Skeletal muscle cell (primary cell): ENCODE data around the gene ATAD3C.
"Not testable (repeated sequence)": the region's sequence is repeated elsewhere in the genome, so short reads cannot be mapped to it uniquely, and the experiment has no call there.

Experiments
- DNase-seq: peaks from one replicate; pipeline ENCODE4 v3.0.0-alpha.2; 2010; ENCODE audit warnings: low read depth
- H3K4me3 ChIP-seq: 2 replicates; pipeline ENCODE4 v1.5.1; 2011; ENCODE audit warnings: low read depth, mild to moderate bottlenecking, control low read depth, low read length, moderate library complexity

ATAD3C gene

DNA sequence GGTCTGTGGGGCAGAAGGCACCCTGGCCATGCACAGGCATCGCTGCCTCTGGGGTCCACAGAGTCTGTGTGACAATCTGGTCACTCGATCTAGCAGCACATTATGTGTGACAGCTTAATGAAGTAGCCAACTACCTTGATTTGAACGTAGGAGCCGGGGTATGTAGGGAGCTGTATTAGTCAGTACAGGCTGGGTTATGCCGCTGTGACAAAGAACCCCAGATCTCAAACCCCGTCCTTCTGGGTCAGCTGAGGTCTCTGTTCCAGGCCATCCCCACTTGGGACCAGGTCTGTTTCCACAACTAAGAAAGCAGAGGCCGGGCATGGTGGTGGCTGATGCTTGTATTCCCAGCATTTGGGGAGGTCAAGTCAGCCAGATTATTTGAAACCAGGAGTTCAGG is 13.8 kb downstream of the ATAD3C start:
- DNase-seq: no peak
- no peak overlapping the region for H3K4me3 ChIP-seq

DNA sequence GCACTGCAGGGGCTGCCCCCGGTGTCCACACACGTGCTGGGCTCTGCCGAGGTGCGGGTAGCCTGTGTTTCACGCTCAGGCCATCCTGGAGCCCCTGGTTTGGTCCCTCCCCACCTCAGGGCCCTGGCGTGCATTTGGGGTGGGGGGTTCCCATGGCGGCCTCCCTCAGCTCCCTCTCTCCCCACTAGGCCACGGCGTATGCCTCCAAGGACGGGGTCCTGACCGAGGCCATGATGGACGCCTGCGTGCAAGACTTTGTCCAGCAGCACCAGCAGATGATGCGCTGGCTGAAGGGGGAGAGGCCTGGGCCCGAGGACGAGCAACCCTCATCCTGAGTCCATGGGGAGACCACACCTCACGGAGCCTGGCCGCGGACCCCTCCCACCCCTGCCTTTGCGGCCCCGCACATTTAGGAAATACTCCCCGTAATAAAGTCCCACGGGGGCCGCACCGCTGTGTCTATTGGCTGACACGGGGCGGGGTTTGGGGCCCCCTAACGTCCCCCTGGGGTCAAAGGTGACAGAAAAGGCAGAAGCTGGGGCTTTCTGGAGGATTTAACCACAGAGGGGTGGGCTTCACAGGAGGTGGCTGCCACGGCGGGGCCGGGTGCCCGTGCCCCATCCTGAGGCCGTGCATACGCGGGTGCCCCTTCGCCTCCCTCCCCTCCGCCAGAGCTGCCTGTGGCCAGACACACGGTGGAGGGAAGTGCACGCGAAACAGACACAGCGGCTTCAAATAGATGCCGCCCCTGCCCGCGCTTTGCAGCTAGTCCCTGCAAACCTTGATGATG is 18.9 kb downstream of the ATAD3C start:
- not testable (repeated sequence) for H3K4me3 ChIP-seq, DNase-seq

- peak overlapping the region; percentile 77 for H3K4me3 ChIP-seq
- no peak for DNase-seq
Observed at GRCh38 chr1:1470626-1471388, 21.3 kb downstream of the ATAD3C start.

DNA sequence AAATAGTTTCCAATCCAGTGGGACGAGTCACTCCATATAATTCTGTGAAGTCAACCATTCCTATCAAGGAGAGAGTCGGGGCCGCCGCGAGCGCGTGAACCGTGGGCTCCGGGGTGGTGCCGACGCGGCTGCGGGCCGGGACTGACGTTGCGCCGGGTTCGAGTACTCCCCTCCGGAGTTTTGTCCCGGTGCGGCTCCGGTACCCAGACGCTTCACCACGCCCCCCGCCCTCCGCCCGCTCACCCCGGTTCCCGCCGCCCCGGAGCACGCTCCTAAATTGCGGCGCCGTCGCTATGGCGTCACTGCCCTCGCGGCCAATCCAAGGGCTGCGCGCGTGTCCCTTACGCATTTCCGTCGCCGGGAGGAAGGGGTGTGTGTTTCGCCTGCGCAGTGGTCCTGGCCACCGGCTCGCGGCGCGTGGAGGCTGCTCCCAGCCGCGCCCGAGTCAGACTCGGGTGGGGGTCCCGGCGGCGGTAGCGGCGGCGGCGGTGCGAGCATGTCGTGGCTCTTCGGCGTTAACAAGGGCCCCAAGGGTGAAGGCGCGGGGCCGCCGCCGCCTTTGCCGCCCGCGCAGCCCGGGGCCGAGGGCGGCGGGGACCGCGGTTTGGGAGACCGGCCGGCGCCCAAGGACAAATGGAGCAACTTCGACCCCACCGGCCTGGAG is 22.0 kb downstream of the ATAD3C start, which contains the start of gene ATAD3B:
Gene ATAD3B (plus strand): TSS at position 377 of the 664 bp plus-strand sequence. CDS start 120 bp downstream, at position 497.
- peak; percentile 72 for DNase-seq
- peak within 1 kb of the TSS; percentile 77 for H3K4me3 ChIP-seq

GRCh38 chr1:1472053-1472876 is 22.8 kb downstream of the ATAD3C start:
- peak overlapping the region; percentile 77 for H3K4me3 ChIP-seq
- not testable (repeated sequence) for DNase-seq

- DNase-seq, H3K4me3 ChIP-seq: not testable (repeated sequence)
Observed at GRCh38 chr1:1476011-1476410, 26.5 kb downstream of the ATAD3C start.

GRCh38 chr1:1477206-1477605 is 27.7 kb downstream of the ATAD3C start:
- H3K4me3 ChIP-seq: no peak overlapping the region
- no peak for DNase-seq

GRCh38 chr1:1479547-1480487 is 30.3 kb downstream of the ATAD3C start:
- DNase-seq: no peak

GRCh38 chr1:1480488-1480867 is 31.0 kb downstream of the ATAD3C start:
- H3K4me3 ChIP-seq, DNase-seq: not testable (repeated sequence)

More at GRCh38 chr1:1479547-1480487, 30.3 kb downstream of the ATAD3C start:
- no peak overlapping the region for H3K4me3 ChIP-seq

- DNase-seq, H3K4me3 ChIP-seq: not testable (repeated sequence)
Observed at GRCh38 chr1:1481811-1482210, 32.3 kb downstream of the ATAD3C start.

DNA sequence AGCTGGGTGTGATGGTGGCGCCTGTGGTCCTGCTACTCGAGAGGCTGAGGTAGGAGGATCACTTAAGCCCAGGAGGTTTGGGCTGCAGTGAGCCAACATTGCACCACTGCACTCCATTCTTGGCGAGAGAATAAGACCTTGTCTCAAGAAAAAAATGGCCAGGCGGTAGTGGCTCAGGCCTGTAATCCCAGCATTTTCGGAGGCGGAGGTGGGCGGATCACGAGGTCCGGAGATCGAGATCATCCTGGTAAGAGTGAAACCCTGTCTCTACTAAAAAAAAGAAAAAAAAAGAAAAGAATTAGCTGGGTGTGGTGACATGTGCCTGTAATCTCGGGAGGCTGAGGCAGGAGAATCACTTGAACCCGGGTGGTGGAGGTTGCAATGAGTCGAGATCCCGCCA is 33.4 kb downstream of the ATAD3C start:
- no peak for DNase-seq

DNA sequence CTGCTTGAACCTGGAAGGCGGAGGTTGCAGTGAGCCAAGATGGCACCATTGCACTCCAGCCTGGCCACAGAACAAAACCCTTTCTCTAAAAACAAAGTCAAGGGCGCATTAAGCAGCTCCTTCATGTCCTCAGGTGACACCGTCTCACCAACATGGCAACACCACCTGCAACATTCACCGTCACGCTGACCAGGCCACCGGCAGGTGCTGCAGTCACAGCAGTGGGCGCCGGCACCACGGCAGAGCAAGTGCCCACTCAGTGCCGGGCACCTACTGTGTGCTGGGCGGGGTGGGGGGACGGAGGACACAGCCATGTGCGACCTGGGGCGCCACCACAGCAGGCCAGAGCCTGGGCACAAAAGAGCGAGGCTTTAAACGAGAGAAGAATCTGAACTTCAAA is 34.2 kb downstream of the ATAD3C start:
- DNase-seq: no peak
- no peak overlapping the region for H3K4me3 ChIP-seq

More for the DNA sequence above, 33.4 kb downstream of the ATAD3C start:
- H3K4me3 ChIP-seq: no peak overlapping the region

- not testable (repeated sequence) for DNase-seq, H3K4me3 ChIP-seq
Observed at GRCh38 chr1:1484976-1485750, 35.7 kb downstream of the ATAD3C start.

GRCh38 chr1:1485755-1486317 is 36.3 kb downstream of the ATAD3C start:
- not testable (repeated sequence) for H3K4me3 ChIP-seq, DNase-seq

DNA sequence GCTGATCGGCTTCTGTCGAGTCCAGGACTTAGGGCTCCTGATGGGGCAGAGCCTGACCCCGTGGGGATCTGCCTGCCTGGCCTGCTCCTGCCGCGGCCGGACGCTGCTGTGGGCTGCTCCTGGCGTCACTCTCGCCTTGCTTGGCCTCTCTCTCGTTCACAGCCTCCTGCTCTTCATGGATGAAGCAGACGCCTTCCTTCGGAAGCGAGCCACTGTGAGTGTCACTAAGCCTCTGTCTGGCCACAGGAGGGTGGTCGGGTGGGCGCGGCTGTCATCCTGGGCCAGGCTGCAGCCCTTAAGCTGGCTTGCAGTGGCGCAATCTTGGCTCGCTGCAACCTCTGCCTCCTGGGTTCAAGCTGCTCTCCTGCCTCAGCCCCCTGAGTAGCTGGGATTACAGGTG is 38.2 kb downstream of the ATAD3C start:
- DNase-seq: no peak

DNA sequence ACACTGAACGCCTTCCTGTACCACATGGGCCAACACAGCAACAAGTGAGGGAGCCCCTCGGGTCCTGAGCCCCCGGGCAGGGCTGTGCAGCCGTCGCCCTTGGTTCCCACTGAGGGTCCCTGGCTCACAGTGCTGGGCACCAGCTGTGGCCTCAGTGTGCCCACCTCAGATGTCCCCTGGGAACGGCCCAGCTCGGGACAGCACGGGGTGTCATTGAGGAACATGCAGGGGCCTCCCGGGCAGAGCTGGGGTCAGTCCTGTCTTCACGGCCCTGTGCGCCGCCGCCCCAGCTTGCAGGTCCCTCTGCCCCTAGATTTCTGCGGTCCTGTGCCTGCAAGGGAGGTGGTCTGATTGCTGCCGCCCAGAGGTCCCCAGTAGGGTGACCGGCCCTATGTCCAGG is 39.7 kb downstream of the ATAD3C start:
- DNase-seq: no peak
- H3K4me3 ChIP-seq: no peak overlapping the region

More for the DNA sequence above, 38.2 kb downstream of the ATAD3C start:
- no peak overlapping the region for H3K4me3 ChIP-seq

DNA sequence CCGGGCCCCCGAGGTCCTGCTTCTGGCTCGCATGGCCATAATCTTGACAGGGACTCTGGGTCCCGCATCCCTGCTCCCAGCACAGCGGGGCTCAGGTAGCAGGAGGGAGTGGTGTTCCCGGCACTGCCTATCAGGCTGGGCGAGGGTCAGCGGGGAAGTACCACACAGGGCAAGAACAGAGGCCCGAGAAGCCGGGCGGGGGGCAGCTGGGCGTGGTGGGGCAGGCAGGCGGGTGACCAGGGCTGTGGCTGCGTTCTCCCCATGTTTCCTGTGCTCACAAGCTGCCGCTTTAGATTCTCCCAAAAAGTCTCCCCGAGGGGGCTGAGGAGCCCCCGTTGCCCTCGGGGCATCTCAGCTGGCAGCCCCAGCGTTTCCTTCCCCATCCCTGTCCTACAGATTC is 40.4 kb downstream of the ATAD3C start:
- no peak overlapping the region for H3K4me3 ChIP-seq

More for the DNA sequence above, 40.4 kb downstream of the ATAD3C start:
- no peak for DNase-seq
